Measurements from ENCODE around the gene HRCT1.
A peak's percentile ranks its signal among the peaks of the same experiment; 100 is the strongest.

HRCT1 gene

GRCh38 chr9:35929453-35929718, 23.4 kb downstream of the HRCT1 start:
- no peak overlapping the region for H3K4ac ChIP-seq (ENCODE audit: low read depth in 1 of 2, low read length in 2 of 2)
- no peak overlapping the region for H3K4me2 ChIP-seq (ENCODE audit: low read length, poor library complexity, severe bottlenecking)
- WGBS: 82% methylated on average over 3 of the region's 6 CpGs
- DNase-seq: no peak
- no peak overlapping the region for H2BK15ac ChIP-seq (ENCODE audit: low read depth, poor library complexity, severe bottlenecking)
- no peaks in the 10 kb centered on the region for H3K9me3 ChIP-seq (ENCODE audit: control insufficient read depth, low read length)
- no peak overlapping the region for H3K9ac ChIP-seq (ENCODE audit: low read length)
- H3K36me3 ChIP-seq (ENCODE audit: control insufficient read depth in 1 of 2, insufficient read depth in 2 of 2, low read depth in 1 of 2, low read length in 2 of 2): no peaks in the 10 kb centered on the region
- no peak overlapping the region for H4K91ac ChIP-seq (ENCODE audit: low read length)
- no peak overlapping the region for H3K4me3 ChIP-seq (ENCODE audit: insufficient read depth in 1 of 2, low read depth in 1 of 2, low read length in 2 of 2)
- H4K8ac ChIP-seq (ENCODE audit: low read length): no peak overlapping the region
- no peak overlapping the region for H3K14ac ChIP-seq (ENCODE audit: low read length in 2 of 2)
- no peak overlapping the region for H3K27ac ChIP-seq (ENCODE audit: low read length, poor library complexity, severe bottlenecking)
- H3K18ac ChIP-seq (ENCODE audit: low read depth in 1 of 2, low read length in 2 of 2): no peak overlapping the region
- no peak overlapping the region for H2BK12ac ChIP-seq (ENCODE audit: low read length in 2 of 2)
- peaks cover 6% of the 10 kb centered on the region for H3K4me1 ChIP-seq (ENCODE audit: control insufficient read depth, insufficient read depth, low read depth, low read length)
- no peaks in the 10 kb centered on the region for H3K27me3 ChIP-seq (ENCODE audit: control insufficient read depth in 1 of 2, insufficient read depth in 1 of 2, low read length in 2 of 2)
- H2BK5ac ChIP-seq (ENCODE audit: low read depth, low read length, poor library complexity, severe bottlenecking): no peak overlapping the region
- H3K23ac ChIP-seq (ENCODE audit: low read length in 2 of 2): no peak overlapping the region
- no peaks in the 10 kb centered on the region for H3K79me1 ChIP-seq (replicated peaks; ENCODE audit: low read length, poor library complexity, severe bottlenecking)
- no peak overlapping the region for H2BK120ac ChIP-seq (ENCODE audit: low read depth, low read length)
- H2AFZ ChIP-seq (ENCODE audit: low read depth, low read length): no peak overlapping the region
- H2AK5ac ChIP-seq (ENCODE audit: low read length, severe bottlenecking): no peak overlapping the region

- H2AFZ ChIP-seq (ENCODE audit: low read depth, low read length): no peak overlapping the region
- no peaks in the 10 kb centered on the region for H3K9me3 ChIP-seq (ENCODE audit: control insufficient read depth, low read length)
- no peak overlapping the region for H3K9ac ChIP-seq (ENCODE audit: low read length)
- H3K4ac ChIP-seq (ENCODE audit: low read depth in 1 of 2, low read length in 2 of 2): no peak overlapping the region
- H2AK5ac ChIP-seq (ENCODE audit: low read length, severe bottlenecking): no peak overlapping the region
- no peak overlapping the region for H3K4me2 ChIP-seq (ENCODE audit: low read length, poor library complexity, severe bottlenecking)
- H3K18ac ChIP-seq (ENCODE audit: low read depth in 1 of 2, low read length in 2 of 2): no peak overlapping the region
- no peak overlapping the region for H2BK12ac ChIP-seq (ENCODE audit: low read length in 2 of 2)
- no peak overlapping the region for H3K27ac ChIP-seq (ENCODE audit: low read length, poor library complexity, severe bottlenecking)
- DNase-seq: no peak
- no peak overlapping the region for H2BK120ac ChIP-seq (ENCODE audit: low read depth, low read length)
- H3K4me1 ChIP-seq (ENCODE audit: control insufficient read depth, insufficient read depth, low read depth, low read length): no peaks in the 10 kb centered on the region
- no peak overlapping the region for H4K91ac ChIP-seq (ENCODE audit: low read length)
- H3K23ac ChIP-seq (ENCODE audit: low read length in 2 of 2): no peak overlapping the region
- H2BK5ac ChIP-seq (ENCODE audit: low read depth, low read length, poor library complexity, severe bottlenecking): no peak overlapping the region
- H4K8ac ChIP-seq (ENCODE audit: low read length): no peak overlapping the region
- H2BK15ac ChIP-seq (ENCODE audit: low read depth, poor library complexity, severe bottlenecking): no peak overlapping the region
- no peak overlapping the region for H3K4me3 ChIP-seq (ENCODE audit: insufficient read depth in 1 of 2, low read depth in 1 of 2, low read length in 2 of 2)
- no peaks in the 10 kb centered on the region for H3K36me3 ChIP-seq (ENCODE audit: control insufficient read depth in 1 of 2, insufficient read depth in 2 of 2, low read depth in 1 of 2, low read length in 2 of 2)
- no peak overlapping the region for H3K14ac ChIP-seq (ENCODE audit: low read length in 2 of 2)
- H3K79me1 ChIP-seq (replicated peaks; ENCODE audit: low read length, poor library complexity, severe bottlenecking): no peaks in the 10 kb centered on the region
- no peaks in the 10 kb centered on the region for H3K27me3 ChIP-seq (ENCODE audit: control insufficient read depth in 1 of 2, insufficient read depth in 1 of 2, low read length in 2 of 2)
These were observed 24.5 kb downstream of the HRCT1 start for GRCh38 chr9:35930521-35930920.

GRCh38 chr9:35930989-35931388, 25.0 kb downstream of the HRCT1 start:
- no peak overlapping the region for H3K4me2 ChIP-seq (ENCODE audit: low read length, poor library complexity, severe bottlenecking)

GRCh38 chr9:35932735-35933134, 26.7 kb downstream of the HRCT1 start:
- H2BK12ac ChIP-seq (ENCODE audit: low read length in 2 of 2): no peak overlapping the region
- H3K18ac ChIP-seq (ENCODE audit: low read depth in 1 of 2, low read length in 2 of 2): no peak overlapping the region
- H4K91ac ChIP-seq (ENCODE audit: low read length): no peak overlapping the region
- H3K79me1 ChIP-seq (replicated peaks; ENCODE audit: low read length, poor library complexity, severe bottlenecking): no peaks in the 10 kb centered on the region
- H2BK5ac ChIP-seq (ENCODE audit: low read depth, low read length, poor library complexity, severe bottlenecking): no peak overlapping the region
- H3K4me1 ChIP-seq (ENCODE audit: control insufficient read depth, insufficient read depth, low read depth, low read length): peaks cover 3% of the 10 kb centered on the region
- no peak overlapping the region for H3K14ac ChIP-seq (ENCODE audit: low read length in 2 of 2)
- H2AFZ ChIP-seq (ENCODE audit: low read depth, low read length): no peak overlapping the region
- WGBS: 93% methylated on average over 1 of the region's 3 CpGs
- H3K9me3 ChIP-seq (ENCODE audit: control insufficient read depth, low read length): no peaks in the 10 kb centered on the region
- H4K8ac ChIP-seq (ENCODE audit: low read length): no peak overlapping the region
- no peaks in the 10 kb centered on the region for H3K27me3 ChIP-seq (ENCODE audit: control insufficient read depth in 1 of 2, insufficient read depth in 1 of 2, low read length in 2 of 2)
- no peak overlapping the region for H3K4ac ChIP-seq (ENCODE audit: low read depth in 1 of 2, low read length in 2 of 2)
- no peak overlapping the region for H3K23ac ChIP-seq (ENCODE audit: low read length in 2 of 2)
- DNase-seq: no peak
- no peak overlapping the region for H3K9ac ChIP-seq (ENCODE audit: low read length)
- no peak overlapping the region for H3K4me3 ChIP-seq (ENCODE audit: insufficient read depth in 1 of 2, low read depth in 1 of 2, low read length in 2 of 2)
- no peak overlapping the region for H2AK5ac ChIP-seq (ENCODE audit: low read length, severe bottlenecking)
- no peak overlapping the region for H2BK120ac ChIP-seq (ENCODE audit: low read depth, low read length)
- no peaks in the 10 kb centered on the region for H3K36me3 ChIP-seq (ENCODE audit: control insufficient read depth in 1 of 2, insufficient read depth in 2 of 2, low read depth in 1 of 2, low read length in 2 of 2)
- H2BK15ac ChIP-seq (ENCODE audit: low read depth, poor library complexity, severe bottlenecking): no peak overlapping the region
- H3K4me2 ChIP-seq (ENCODE audit: low read length, poor library complexity, severe bottlenecking): no peak overlapping the region
- no peak overlapping the region for H3K27ac ChIP-seq (ENCODE audit: low read length, poor library complexity, severe bottlenecking)

More at GRCh38 chr9:35930989-35931388, 25.0 kb downstream of the HRCT1 start:
- Histone ChIP-seq H3K4ac (ENCODE audit: low read depth in 1 of 2, low read length in 2 of 2) (no peak overlapping the region), H3K4me1 (ENCODE audit: control insufficient read depth, insufficient read depth, low read depth, low read length) (no peaks in the 10 kb centered on the region), H3K27me3 (ENCODE audit: control insufficient read depth in 1 of 2, insufficient read depth in 1 of 2, low read length in 2 of 2) (no peaks in the 10 kb centered on the region), H2BK15ac (ENCODE audit: low read depth, poor library complexity, severe bottlenecking) (no peak overlapping the region), H3K14ac (ENCODE audit: low read length in 2 of 2) (no peak overlapping the region), H2AK5ac (ENCODE audit: low read length, severe bottlenecking) (no peak overlapping the region), H2BK5ac (ENCODE audit: low read depth, low read length, poor library complexity, severe bottlenecking) (no peak overlapping the region), H3K79me1 (replicated peaks; ENCODE audit: low read length, poor library complexity, severe bottlenecking) (no peaks in the 10 kb centered on the region), H3K9me3 (ENCODE audit: control insufficient read depth, low read length) (no peaks in the 10 kb centered on the region), H3K9ac (ENCODE audit: low read length) (no peak overlapping the region), H2BK120ac (ENCODE audit: low read depth, low read length) (no peak overlapping the region), H3K23ac (ENCODE audit: low read length in 2 of 2) (no peak overlapping the region), H4K8ac (ENCODE audit: low read length) (no peak overlapping the region), H3K4me3 (ENCODE audit: insufficient read depth in 1 of 2, low read depth in 1 of 2, low read length in 2 of 2) (no peak overlapping the region), H3K18ac (ENCODE audit: low read depth in 1 of 2, low read length in 2 of 2) (no peak overlapping the region), H2BK12ac (ENCODE audit: low read length in 2 of 2) (no peak overlapping the region), H3K36me3 (ENCODE audit: control insufficient read depth in 1 of 2, insufficient read depth in 2 of 2, low read depth in 1 of 2, low read length in 2 of 2) (no peaks in the 10 kb centered on the region), H3K27ac (ENCODE audit: low read length, poor library complexity, severe bottlenecking) (no peak overlapping the region), H4K91ac (ENCODE audit: low read length) (no peak overlapping the region), H2AFZ (ENCODE audit: low read depth, low read length) (peak overlapping the region; percentile 43)
- no peak for DNase-seq
- WGBS: 96% methylated on average over 3 of the region's 3 CpGs
